ENCODE data around the gene NLE1.
"Not testable (repeated sequence)": the region's sequence is repeated elsewhere in the genome, so short reads cannot be mapped to it uniquely, and the experiment has no call there.

Gene NLE1

GRCh38 chr17:35132099-35132498 lies 10.0 kb downstream of the NLE1 start:
- DNase-seq (ENCODE audit: extremely low spot score, insufficient read length, low read depth), result no peak
- FAIRE-seq, result no peak

GRCh38 chr17:35130392-35130791 lies 11.7 kb downstream of the NLE1 start:
- DNase-seq (ENCODE audit: extremely low spot score, insufficient read length, low read depth) (no peak), FAIRE-seq (no peak)

- DNase-seq (ENCODE audit: extremely low spot score, insufficient read length, low read depth) (no peak), FAIRE-seq (no peak)
Measured at GRCh38 chr17:35129973-35130351, 12.1 kb downstream of the NLE1 start.

- FAIRE-seq, result no peak
- DNase-seq (ENCODE audit: extremely low spot score, insufficient read length, low read depth), result no peak
Measured at GRCh38 chr17:35129154-35129972, 12.7 kb downstream of the NLE1 start.

- DNase-seq (ENCODE audit: extremely low spot score, insufficient read length, low read depth) (no peak), FAIRE-seq (no peak)
Measured at GRCh38 chr17:35127751-35128514, 14.2 kb downstream of the NLE1 start.

- no peak for DNase-seq (ENCODE audit: extremely low spot score, insufficient read length, low read depth)
- no peak for FAIRE-seq
Measured at GRCh38 chr17:35121315-35121714, 20.8 kb downstream of the NLE1 start, which contains the start of gene FNDC8. FNDC8 (plus strand) TSS chr17:35121615; CDS start chr17:35121694, 79 bp downstream.

GRCh38 chr17:35119370-35120165 lies 22.5 kb downstream of the NLE1 start, which contains the start of gene RAD51D:
RAD51D (minus strand) TSS chr17:35119860; CDS start chr17:35119613, 247 bp downstream.
- DNase-seq (ENCODE audit: extremely low spot score, insufficient read length, low read depth) (peak; percentile 81), FAIRE-seq (peak; percentile 78)

GRCh38 chr17:35117984-35118383 lies 24.1 kb downstream of the NLE1 start:
- no peak for DNase-seq (ENCODE audit: extremely low spot score, insufficient read length, low read depth)
- FAIRE-seq, result peak; percentile 52

- FAIRE-seq, result no peak
- DNase-seq (ENCODE audit: extremely low spot score, insufficient read length, low read depth), result no peak
Measured at GRCh38 chr17:35116845-35117244, 25.3 kb downstream of the NLE1 start.

GRCh38 chr17:35110791-35111190 lies 31.3 kb downstream of the NLE1 start:
- not testable (repeated sequence) for DNase-seq (ENCODE audit: extremely low spot score, insufficient read length, low read depth); FAIRE-seq

GRCh38 chr17:35104844-35105450 lies 37.2 kb downstream of the NLE1 start:
- DNase-seq (ENCODE audit: extremely low spot score, insufficient read length, low read depth), result no peak
- no peak for FAIRE-seq

GRCh38 chr17:35103271-35103670 lies 38.8 kb downstream of the NLE1 start:
- no peak for DNase-seq (ENCODE audit: extremely low spot score, insufficient read length, low read depth)
- FAIRE-seq, result no peak

- FAIRE-seq (no peak), DNase-seq (ENCODE audit: extremely low spot score, insufficient read length, low read depth) (no peak)
Measured at GRCh38 chr17:35101725-35102124, 40.4 kb downstream of the NLE1 start.

GRCh38 chr17:35101036-35101435 lies 41.1 kb downstream of the NLE1 start:
- DNase-seq (ENCODE audit: extremely low spot score, insufficient read length, low read depth) (no peak), FAIRE-seq (no peak)

- FAIRE-seq (no peak), DNase-seq (ENCODE audit: extremely low spot score, insufficient read length, low read depth) (no peak)
Measured at GRCh38 chr17:35099908-35100307, 42.2 kb downstream of the NLE1 start.

- no peak for FAIRE-seq
Measured at GRCh38 chr17:35097776-35098175, 44.3 kb downstream of the NLE1 start.

GRCh38 chr17:35095741-35096140 lies 46.4 kb downstream of the NLE1 start:
- no peak for DNase-seq (ENCODE audit: extremely low spot score, insufficient read length, low read depth)
- FAIRE-seq, result no peak

More at GRCh38 chr17:35097776-35098175, 44.3 kb downstream of the NLE1 start:
- no peak for DNase-seq (ENCODE audit: extremely low spot score, insufficient read length, low read depth)

GRCh38 chr17:35094902-35095301 lies 47.2 kb downstream of the NLE1 start:
- no peak for FAIRE-seq
- DNase-seq (ENCODE audit: extremely low spot score, insufficient read length, low read depth), result no peak

GRCh38 chr17:35090707-35091106 lies 51.4 kb downstream of the NLE1 start:
- DNase-seq (ENCODE audit: extremely low spot score, insufficient read length, low read depth); FAIRE-seq: not testable (repeated sequence)
